GM18526 (cell line): ENCODE data around the gene SET.

Experiments used
- POLR2A ChIP-seq: IDR thresholded peaks from 3 replicates; pipeline ENCODE4 v1.6.1; 2011; ENCODE audit not compliant: insufficient read length; ENCODE audit errors: extremely low read depth

SET gene

DNA sequence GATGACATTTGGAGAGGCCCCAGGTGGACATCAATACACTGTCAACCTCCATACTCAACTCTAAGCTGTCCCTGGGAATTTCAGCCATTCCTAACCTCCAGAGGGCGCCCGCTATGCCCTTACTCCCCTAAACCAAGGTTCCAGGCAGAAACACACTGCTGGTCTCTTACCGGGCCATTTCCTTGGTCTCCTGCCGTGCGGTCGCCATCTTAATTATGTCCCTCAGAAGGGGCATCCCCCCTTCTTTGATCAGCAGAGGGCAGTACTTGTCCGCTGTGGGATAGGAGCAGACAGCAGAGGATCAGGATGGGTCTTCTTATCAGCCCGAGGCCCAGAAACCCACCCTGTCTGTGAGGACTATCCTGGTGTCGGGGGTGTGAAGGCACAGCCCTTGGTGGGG, 44.2 kb downstream of the SET start:
- TF ChIP-seq POLR2A = no peak

DNA sequence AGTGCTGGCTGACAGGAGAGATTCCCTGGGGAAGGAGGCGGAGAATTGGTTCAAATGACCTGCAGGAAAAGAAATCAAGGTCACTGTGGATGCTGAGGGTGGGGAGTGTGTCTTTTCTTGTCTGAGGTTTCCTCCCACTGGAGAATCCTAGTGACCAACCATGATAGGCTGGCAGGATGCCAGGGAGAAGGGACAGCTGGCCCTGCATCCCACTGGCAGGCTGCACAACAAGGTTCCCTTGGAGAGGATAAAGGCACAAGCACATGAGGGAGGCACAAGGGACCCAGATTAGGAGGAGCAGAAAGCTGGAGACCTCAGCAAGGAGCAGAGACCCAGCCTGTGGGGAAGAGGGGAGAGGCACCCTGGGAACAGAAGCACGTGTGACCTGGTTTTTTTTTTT, 46.4 kb downstream of the SET start:
- no peak for TF ChIP-seq POLR2A

DNA sequence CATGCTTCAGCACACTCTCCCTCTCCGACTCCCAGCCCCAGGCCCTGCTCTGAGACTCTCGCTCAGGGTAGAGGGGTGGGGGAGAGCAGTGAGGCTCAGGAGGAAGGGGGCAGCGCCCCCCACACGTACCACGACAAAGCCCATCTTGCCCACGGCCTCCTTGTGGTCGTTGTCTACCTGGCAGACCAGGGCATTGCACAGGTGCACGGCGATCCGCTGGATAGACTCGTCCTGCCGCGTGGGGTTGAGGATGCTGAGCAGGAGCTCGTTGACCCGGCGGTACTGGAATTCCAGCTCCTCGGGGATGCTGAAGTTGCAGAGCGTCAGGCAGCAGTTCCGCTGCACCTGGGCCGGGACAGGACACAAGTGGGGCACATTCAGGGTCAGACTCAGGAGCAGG, 53.4 kb downstream of the SET start:
- no peak for TF ChIP-seq POLR2A

DNA sequence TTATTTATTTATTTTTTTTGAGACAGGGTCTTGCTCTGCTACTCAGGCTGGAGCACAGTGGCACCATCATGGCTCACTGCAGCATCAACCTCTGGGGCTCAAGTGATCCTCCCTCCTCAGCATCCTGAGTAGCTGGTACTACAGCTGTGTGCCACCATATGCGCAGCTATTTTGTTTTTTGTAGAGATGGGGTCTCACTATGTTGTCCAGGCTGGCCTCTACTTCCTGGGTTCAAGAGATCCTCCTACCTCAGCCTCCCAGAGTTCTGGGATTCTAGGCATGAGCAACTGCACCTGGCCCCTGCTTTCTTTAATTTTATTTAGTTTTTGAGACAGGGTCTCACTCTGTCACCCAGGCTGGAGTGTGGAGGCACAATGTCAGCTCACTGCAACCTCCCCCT, 54.4 kb downstream of the SET start:
- no peak for TF ChIP-seq POLR2A
